ENCODE data around the gene CAST.

GRCh38 chr5:96648593-96648992 lies 13.6 kb upstream of the CAST start:
- TF ChIP-seq CTCF (IDR thresholded peaks at IDR 0.05) = no peak
- TF ChIP-seq POLR2A (IDR thresholded peaks at IDR 0.05) = no peak
- no peak for TF ChIP-seq EP300 (IDR thresholded peaks at IDR 0.05)
